ENCODE measurements around the gene CARMIL1.

The CARMIL1 gene

DNA sequence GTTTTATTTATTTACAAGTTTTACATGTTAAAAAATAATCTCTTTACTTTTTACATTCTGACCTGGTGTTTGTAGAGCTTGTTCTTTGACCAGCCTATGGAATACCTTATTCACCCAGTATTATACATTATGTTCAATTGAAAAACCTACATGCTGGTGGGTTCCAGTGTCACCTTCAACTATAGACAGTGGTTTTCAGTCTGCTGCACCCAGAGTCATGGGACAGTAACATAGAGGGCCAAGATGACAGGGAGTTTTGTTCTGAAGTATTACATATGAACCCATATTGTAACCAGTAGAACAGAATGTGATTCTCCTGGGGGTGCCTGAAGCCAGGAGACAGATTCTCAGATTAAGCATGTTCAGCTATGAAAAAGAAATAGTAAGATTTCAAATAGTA, 233.4 kb downstream of the CARMIL1 start:
- no peak for TF ChIP-seq BACH2 (CRISPR knock-in tag; IDR thresholded peaks at IDR 0.05; ENCODE audit: borderline replicate concordance)
- TF ChIP-seq ZFP3 (CRISPR knock-in tag; IDR thresholded peaks at IDR 0.05), result no peak
- TF ChIP-seq ARNTL (CRISPR knock-in tag; IDR thresholded peaks at IDR 0.05; ENCODE audit: borderline replicate concordance, low read depth), result no peak
- no peak for TF ChIP-seq TSHZ2 (CRISPR knock-in tag; IDR thresholded peaks at IDR 0.05)
- TF ChIP-seq ISL1 (CRISPR knock-in tag; IDR thresholded peaks at IDR 0.05), result no peak
- TF ChIP-seq, protein P1, sequence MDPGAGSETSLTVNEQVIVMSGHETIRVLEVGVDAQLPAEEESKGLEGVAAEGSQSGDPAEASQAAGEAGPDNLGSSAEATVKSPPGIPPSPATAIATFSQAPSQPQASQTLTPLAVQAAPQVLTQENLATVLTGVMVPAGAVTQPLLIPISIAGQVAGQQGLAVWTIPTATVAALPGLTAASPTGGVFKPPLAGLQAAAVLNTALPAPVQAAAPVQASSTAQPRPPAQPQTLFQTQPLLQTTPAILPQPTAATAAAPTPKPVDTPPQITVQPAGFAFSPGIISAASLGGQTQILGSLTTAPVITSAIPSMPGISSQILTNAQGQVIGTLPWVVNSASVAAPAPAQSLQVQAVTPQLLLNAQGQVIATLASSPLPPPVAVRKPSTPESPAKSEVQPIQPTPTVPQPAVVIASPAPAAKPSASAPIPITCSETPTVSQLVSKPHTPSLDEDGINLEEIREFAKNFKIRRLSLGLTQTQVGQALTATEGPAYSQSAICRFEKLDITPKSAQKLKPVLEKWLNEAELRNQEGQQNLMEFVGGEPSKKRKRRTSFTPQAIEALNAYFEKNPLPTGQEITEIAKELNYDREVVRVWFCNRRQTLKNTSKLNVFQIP (CRISPR knock-in tag; IDR thresholded peaks at IDR 0.05; ENCODE audit: borderline replicate concordance, low read depth), result no peak
- no peak for TF ChIP-seq OSR1 (CRISPR knock-in tag; IDR thresholded peaks at IDR 0.05)
- ATAC-seq, result no peak

- TF ChIP-seq, protein P1 (CRISPR knock-in tag; IDR thresholded peaks at IDR 0.05; ENCODE audit: borderline replicate concordance, low read depth), result no peak
- TF ChIP-seq OSR1 (CRISPR knock-in tag; IDR thresholded peaks at IDR 0.05) (no peak), GLIS3 (CRISPR knock-in tag; IDR thresholded peaks at IDR 0.05) (no peak), PPARA (CRISPR knock-in tag; IDR thresholded peaks at IDR 0.05; ENCODE audit: borderline replicate concordance) (no peak), ARNTL (CRISPR knock-in tag; IDR thresholded peaks at IDR 0.05; ENCODE audit: borderline replicate concordance, low read depth) (no peak)
- ATAC-seq, result no peak
These were observed 240.7 kb downstream of the CARMIL1 start for GRCh38 chr6:25519856-25520255.

DNA sequence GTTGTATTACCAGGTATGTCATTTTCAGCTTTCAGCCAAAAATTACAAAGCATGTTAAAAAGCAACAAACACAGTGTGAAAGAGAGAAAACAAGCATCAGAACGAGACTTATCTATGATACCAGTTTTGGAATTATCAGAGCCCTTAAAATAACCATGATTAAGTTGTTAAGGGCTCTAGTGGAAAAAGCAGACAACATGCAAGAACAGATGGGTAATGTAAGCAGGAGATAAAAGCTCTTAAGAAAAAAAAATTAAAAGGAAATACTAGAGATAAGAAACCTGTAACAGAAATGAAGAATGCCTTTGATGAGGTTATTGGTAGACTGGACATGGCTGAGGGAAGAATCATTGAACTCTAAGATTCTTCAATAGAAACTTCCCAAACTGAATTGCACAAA, 245.4 kb downstream of the CARMIL1 start:
- ATAC-seq, result no peak
- TF ChIP-seq TOX (CRISPR knock-in tag; IDR thresholded peaks at IDR 0.05; ENCODE audit: borderline replicate concordance), result no peak
- no peak for TF ChIP-seq OSR1 (CRISPR knock-in tag; IDR thresholded peaks at IDR 0.05)
- TF ChIP-seq TCF4 (CRISPR knock-in tag; IDR thresholded peaks at IDR 0.05; ENCODE audit: borderline replicate concordance), result no peak
- no peak for TF ChIP-seq ISL1 (CRISPR knock-in tag; IDR thresholded peaks at IDR 0.05)
- no peak for TF ChIP-seq PPARA (CRISPR knock-in tag; IDR thresholded peaks at IDR 0.05; ENCODE audit: borderline replicate concordance)
- TF ChIP-seq ZNF70 (CRISPR knock-in tag; IDR thresholded peaks at IDR 0.05), result no peak
- TF ChIP-seq, protein P2, sequence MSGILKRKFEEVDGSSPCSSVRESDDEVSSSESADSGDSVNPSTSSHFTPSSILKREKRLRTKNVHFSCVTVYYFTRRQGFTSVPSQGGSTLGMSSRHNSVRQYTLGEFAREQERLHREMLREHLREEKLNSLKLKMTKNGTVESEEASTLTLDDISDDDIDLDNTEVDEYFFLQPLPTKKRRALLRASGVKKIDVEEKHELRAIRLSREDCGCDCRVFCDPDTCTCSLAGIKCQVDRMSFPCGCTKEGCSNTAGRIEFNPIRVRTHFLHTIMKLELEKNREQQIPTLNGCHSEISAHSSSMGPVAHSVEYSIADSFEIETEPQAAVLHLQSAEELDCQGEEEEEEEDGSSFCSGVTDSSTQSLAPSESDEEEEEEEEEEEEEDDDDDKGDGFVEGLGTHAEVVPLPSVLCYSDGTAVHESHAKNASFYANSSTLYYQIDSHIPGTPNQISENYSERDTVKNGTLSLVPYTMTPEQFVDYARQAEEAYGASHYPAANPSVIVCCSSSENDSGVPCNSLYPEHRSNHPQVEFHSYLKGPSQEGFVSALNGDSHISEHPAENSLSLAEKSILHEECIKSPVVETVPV (CRISPR knock-in tag; IDR thresholded peaks at IDR 0.05), result no peak
- no peak for TF ChIP-seq ZFP3 (CRISPR knock-in tag; IDR thresholded peaks at IDR 0.05)
- no peak for TF ChIP-seq SNAI2 (CRISPR knock-in tag; IDR thresholded peaks at IDR 0.05)
- no peak for TF ChIP-seq GLIS3 (CRISPR knock-in tag; IDR thresholded peaks at IDR 0.05)
- TF ChIP-seq ARNTL (CRISPR knock-in tag; IDR thresholded peaks at IDR 0.05; ENCODE audit: borderline replicate concordance, low read depth), result no peak
- no peak for TF ChIP-seq BACH2 (CRISPR knock-in tag; IDR thresholded peaks at IDR 0.05; ENCODE audit: borderline replicate concordance)
- TF ChIP-seq TSHZ2 (CRISPR knock-in tag; IDR thresholded peaks at IDR 0.05), result no peak
- no peak for TF ChIP-seq RARB (CRISPR knock-in tag; IDR thresholded peaks at IDR 0.05)
- TF ChIP-seq CSDC2 (CRISPR knock-in tag; IDR thresholded peaks at IDR 0.05), result no peak
- no peak for TF ChIP-seq ZNF565 (CRISPR knock-in tag; conservative IDR thresholded peaks at IDR 0.05; ENCODE audit: low read depth)
- TF ChIP-seq ESRRG (CRISPR knock-in tag; IDR thresholded peaks at IDR 0.05), result no peak
- TF ChIP-seq ZFP30 (CRISPR knock-in tag; IDR thresholded peaks at IDR 0.05), result no peak
- TF ChIP-seq, protein P3, sequence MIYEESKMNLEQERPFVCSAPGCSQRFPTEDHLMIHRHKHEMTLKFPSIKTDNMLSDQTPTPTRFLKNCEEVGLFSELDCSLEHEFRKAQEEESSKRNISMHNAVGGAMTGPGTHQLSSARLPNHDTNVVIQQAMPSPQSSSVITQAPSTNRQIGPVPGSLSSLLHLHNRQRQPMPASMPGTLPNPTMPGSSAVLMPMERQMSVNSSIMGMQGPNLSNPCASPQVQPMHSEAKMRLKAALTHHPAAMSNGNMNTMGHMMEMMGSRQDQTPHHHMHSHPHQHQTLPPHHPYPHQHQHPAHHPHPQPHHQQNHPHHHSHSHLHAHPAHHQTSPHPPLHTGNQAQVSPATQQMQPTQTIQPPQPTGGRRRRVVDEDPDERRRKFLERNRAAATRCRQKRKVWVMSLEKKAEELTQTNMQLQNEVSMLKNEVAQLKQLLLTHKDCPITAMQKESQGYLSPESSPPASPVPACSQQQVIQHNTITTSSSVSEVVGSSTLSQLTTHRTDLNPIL (CRISPR knock-in tag; IDR thresholded peaks at IDR 0.05; ENCODE audit: low read depth), result no peak
- TF ChIP-seq, protein P1 (CRISPR knock-in tag; IDR thresholded peaks at IDR 0.05; ENCODE audit: borderline replicate concordance, low read depth), result no peak
